ENCODE data around the gene TCF4.

TCF4 gene

GRCh38 chr18:55220523-55220922, 367.5 kb downstream of the TCF4 start:
- no peak for DNase-seq

- DNase-seq: no peak
Measured at GRCh38 chr18:55219823-55220222, 368.2 kb downstream of the TCF4 start.

DNA sequence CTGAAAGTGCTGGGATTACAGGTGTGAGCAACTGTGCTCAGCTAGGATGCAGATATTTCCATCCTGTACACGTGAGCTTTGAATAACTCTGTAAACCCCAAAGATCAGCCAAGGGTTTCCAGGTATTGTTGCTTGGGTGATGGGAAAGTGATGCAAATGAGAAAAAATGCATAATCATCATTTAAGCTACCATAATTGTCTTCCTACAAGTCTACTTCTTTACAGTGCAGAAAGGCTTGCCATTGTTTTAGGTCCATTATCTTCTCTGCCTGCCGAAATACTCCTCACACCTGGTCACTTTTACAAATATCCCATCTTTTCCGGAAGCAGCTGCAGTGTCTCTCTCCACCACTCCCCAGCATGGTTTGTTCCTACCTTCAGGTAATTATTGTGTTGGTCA, 368.9 kb downstream of the TCF4 start:
- no peak for DNase-seq

GRCh38 chr18:55214969-55215368, 373.0 kb downstream of the TCF4 start:
- no peak for DNase-seq

GRCh38 chr18:55214534-55214933, 373.5 kb downstream of the TCF4 start:
- no peak for DNase-seq

DNA sequence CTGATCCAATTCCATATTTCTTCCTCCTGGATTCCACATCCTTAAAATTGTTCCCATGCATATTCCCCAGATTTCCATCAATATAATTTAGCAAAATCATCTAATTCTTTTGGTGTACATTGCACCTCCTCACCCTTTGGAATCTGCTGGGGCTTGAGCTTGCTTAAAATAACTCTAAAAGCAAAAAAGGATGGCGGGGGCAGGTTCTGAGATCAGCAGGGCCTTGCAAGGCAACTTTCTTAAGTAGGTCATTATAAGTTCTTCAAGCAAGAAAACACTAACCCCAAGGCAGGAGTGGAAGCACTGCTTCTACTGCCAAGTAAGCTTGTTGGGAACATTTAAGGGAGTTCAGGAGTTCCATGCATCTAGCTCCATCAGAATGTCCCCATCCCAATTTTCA, 374.4 kb downstream of the TCF4 start:
- DNase-seq: no peak

- DNase-seq: no peak
Measured at GRCh38 chr18:55206927-55207326, 381.1 kb downstream of the TCF4 start.

DNA sequence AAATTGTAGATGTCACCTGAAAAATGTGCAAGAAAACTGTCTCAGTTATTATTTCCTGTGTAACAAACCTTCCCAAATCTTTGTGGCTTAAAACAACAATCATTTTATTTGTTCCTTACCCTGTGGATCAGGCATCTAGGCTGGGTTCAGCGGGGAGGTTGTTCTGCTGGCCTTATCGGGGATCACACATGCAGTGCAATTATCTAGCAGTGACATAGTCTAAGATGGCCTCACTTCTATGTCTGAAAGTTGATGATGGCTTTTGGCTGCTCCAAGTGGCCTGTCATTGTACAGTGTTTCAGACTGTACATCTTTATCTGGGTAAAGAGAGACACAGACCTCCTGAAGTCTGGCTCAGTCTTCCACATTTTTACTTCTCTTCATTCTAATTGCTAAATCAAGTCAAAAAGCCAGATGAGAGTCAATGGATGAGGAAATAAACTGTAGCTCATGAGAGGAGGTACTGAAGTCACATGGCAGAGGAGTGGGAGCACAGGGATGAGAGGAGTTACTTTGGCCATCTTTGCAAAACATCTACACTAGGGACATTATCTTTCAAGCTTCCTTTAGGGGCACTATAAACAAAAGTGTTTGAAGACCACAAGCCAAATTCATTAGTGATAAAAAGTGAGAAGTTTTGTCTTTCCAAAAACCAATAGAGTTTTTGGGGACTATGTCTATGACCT, 385.6 kb downstream of the TCF4 start:
- DNase-seq: no peak

GRCh38 chr18:55199291-55199963, 388.6 kb downstream of the TCF4 start:
- DNase-seq: no peak

DNA sequence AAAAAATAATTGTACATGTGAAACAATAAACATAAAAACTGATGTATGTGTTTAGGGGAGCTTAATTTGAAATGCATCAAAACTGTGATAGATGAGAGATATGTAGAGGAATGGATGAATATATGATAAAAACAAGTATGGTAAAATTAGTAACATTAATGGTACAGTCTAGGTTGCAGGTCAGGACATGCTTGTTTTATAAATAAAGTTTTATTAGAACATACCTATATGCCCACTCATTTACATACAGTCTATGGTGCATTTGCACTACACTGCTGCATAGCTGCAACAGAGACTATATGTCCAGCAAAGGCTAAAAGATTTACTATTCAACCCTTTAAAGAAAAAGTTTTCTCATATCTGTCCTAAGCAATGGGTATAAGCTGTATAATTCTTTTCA, 392.1 kb downstream of the TCF4 start:
- no peak for DNase-seq

DNA sequence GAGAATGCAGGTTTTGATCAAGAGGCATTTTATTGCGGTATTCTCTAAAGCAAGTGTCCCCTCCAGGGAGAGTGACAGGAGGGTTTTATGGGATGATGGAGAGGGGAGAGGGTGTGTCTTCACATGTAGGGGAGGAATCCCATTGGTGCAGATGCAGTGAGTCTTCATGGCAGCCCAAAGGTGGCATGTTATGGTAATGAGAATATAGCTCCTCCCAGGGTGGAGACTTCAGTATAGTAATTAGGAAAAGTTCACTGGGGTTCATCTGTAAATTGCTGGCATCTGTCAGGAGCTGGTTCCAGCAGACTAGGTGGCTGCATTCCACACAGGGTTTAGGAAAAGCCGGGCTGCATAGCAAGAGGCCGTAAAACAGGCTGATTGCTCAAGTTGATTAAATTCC, 398.0 kb downstream of the TCF4 start:
- DNase-seq: no peak

- DNase-seq: no peak
Measured at GRCh38 chr18:55186588-55186987, 401.4 kb downstream of the TCF4 start.

- DNase-seq: no peak
Measured at GRCh38 chr18:55185391-55185790, 402.6 kb downstream of the TCF4 start.

GRCh38 chr18:55179835-55180234, 408.2 kb downstream of the TCF4 start:
- no peak for DNase-seq

DNA sequence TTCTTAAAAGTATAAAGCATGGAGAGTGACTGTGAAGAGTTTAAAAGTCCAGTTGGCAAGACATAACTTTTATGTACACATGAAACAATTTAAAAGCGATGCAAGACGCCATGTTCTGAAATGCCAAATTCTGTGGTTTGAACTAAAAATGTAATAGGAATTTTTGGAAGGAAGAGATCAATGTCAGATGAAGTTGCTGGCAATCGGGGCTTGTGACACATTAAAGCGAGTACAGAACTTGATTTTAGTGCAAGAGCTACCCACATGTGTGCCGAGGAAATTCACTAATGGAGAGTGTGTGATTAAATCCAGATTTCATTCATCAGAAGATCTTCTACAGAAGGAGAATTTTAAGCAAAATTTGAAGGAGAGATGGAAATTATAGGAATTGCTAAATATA, 408.6 kb downstream of the TCF4 start:
- no peak for DNase-seq

DNA sequence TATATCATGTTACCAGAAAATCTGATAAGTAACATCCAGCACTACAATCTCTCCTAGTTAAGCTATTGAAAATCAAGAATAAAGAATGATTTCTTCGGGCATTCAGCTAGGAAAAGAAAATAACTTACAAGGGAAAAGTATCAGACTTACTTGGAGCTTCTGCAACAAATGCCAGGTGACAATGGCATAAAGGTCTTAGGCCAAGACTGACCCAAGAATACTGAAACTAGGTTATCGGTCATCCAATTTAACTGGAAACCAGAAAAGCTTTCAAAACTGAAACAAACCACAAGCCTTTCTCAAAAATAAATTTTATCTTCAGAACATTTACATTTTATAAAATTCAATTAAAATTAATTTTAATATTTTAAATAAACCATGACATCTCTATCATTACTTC, 414.7 kb downstream of the TCF4 start:
- DNase-seq: no peak

All from activated naive CD4-positive, alpha-beta T cell treated with Interleukin-2 at 50 U/mL for 16 hours (primary cell).